ENCODE results near the gene SLBP. TPM values are rescaled to one million over a fixed set of nuclear protein-coding genes. Genes with fewer than 3 reads are reported as not detected.

SLBP gene
- total and polyA plus RNA-seq, 2 donors (not counting 3 experiments of a cell fraction or from before 2014, with no cell fraction given), result 48.3 to 63.1 TPM

DNA sequence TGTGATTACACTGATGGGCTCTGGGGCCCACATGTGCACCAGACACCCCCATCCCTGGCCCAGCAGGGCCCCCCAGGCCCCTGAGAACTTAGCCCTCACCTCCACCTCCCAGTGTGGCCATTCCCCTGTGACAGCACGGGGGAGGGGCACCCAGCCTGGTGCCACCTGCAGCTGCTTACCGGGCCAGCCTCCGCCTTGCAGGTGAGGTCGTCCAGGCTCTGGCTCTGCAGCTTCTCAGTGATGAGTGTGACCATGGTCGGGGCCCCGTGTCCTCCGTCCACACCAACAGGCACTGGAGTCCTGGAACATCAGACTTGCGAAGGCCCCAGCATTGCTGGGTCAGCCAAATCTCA lies 43.7 kb downstream of the SLBP start:
- dilution Hi-C loops (cut with MboI; ENCODE audit: extremely low pct_ligation_motif_present, low sequenced_read_pairs), result no loop called here
- H3K27me3 ChIP-seq (ENCODE audit: control insufficient read depth in 2 of 2, insufficient read depth in 2 of 2, low read length in 2 of 2), result no peaks in the 10 kb centered on the region
- H3K36me3 ChIP-seq (ENCODE audit: control insufficient read depth in 2 of 2, extremely low read depth in 1 of 2, insufficient read depth in 2 of 2, low read length in 2 of 2), result no peaks in the 10 kb centered on the region
- POLR2A ChIA-PET, result no interaction called here
- CTCF ChIA-PET, result interaction anchor here (0.8 to 1.7 kb wide), 2 partner anchors 10 to 25 kb away, joined by 3 to 6 read pairs; no protein-coding TSS in a partner anchor
- H3K9ac ChIP-seq (replicated peaks; ENCODE audit: extremely low read depth, insufficient read depth, low read length), result no peak overlapping the region
- no peak overlapping the region for H3K4me3 ChIP-seq (replicated peaks in 1 of 3; ENCODE audit: insufficient read depth in 1 of 3, low read depth in 1 of 3, low read length in 3 of 3)
- BruUV-seq (replicated peaks), result no TSS peak
- H3K4me2 ChIP-seq (ENCODE audit: insufficient read depth, low read length), result no peak overlapping the region
- TF ChIP-seq MYC (IDR thresholded peaks at IDR 0.05; ENCODE audit: low read depth, low read length), result no peak
- TF ChIP-seq POLR2AphosphoS5 (IDR thresholded peaks at IDR 0.05; ENCODE audit: insufficient read depth, low read depth, low read length), result no peak
- TF ChIP-seq CTCF (IDR thresholded peaks at IDR 0.05; ENCODE audit: extremely low read depth in 1 of 2, insufficient read depth in 1 of 2, low read depth in 1 of 2, low read length in 2 of 2), result no peak
- no peak for TF ChIP-seq POLR2A (IDR thresholded peaks at IDR 0.05; ENCODE audit: low read depth, low read length)
- no peak for TF ChIP-seq EZH2 (IDR thresholded peaks at IDR 0.05; ENCODE audit: borderline replicate concordance, low read depth, low read length, severe bottlenecking)
- no peak for TF ChIP-seq GATA2 (IDR thresholded peaks at IDR 0.05; ENCODE audit: insufficient read depth, insufficient read length, low read depth, low read length)
- TF ChIP-seq JUN (IDR thresholded peaks at IDR 0.05; ENCODE audit: borderline replicate concordance, insufficient read depth, insufficient read length, low read depth), result no peak
- TF ChIP-seq, protein P1, sequence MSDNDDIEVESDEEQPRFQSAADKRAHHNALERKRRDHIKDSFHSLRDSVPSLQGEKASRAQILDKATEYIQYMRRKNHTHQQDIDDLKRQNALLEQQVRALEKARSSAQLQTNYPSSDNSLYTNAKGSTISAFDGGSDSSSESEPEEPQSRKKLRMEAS (IDR thresholded peaks at IDR 0.05; ENCODE audit: insufficient read depth, insufficient read length), result no peak
- no peak for TF ChIP-seq FOS (IDR thresholded peaks at IDR 0.05; ENCODE audit: borderline replicate concordance, insufficient read depth, low read length)
- intact Hi-C loops (cut with micrococcal nuclease), result no loop called here
- DNase-seq (ENCODE audit: low read depth, low spot score) (no peak), FAIRE-seq (no peak)
- H3K9me1 ChIP-seq (replicated peaks; ENCODE audit: control insufficient read depth, extremely low read depth, insufficient read depth, low read length), result no peaks in the 10 kb centered on the region
- H3K4me1 ChIP-seq (ENCODE audit: control insufficient read depth, extremely low read depth, insufficient read depth, low read length), result no peaks in the 10 kb centered on the region
- H3K27ac ChIP-seq (ENCODE audit: insufficient read depth, low read depth, low read length), result no peak overlapping the region
- no peaks in the 10 kb centered on the region for H3K9me3 ChIP-seq (replicated peaks; ENCODE audit: control insufficient read depth, insufficient read depth, low read length)
- H2AFZ ChIP-seq (ENCODE audit: low read depth, low read length), result no peak overlapping the region
- H4K20me1 ChIP-seq (replicated peaks; ENCODE audit: control insufficient read depth, extremely low read depth, insufficient read depth, low read length), result no peaks in the 10 kb centered on the region
- no peaks in the 10 kb centered on the region for H3K79me2 ChIP-seq (ENCODE audit: control insufficient read depth, insufficient read depth, low read length)

Data from endothelial cell of umbilical vein (primary cell).